Fibroblast of skin of abdomen (primary cell): ENCODE data around the gene DOCK2.
A peak's percentile ranks its signal among the peaks of the same experiment; 100 is the strongest.
"Not testable (repeated sequence)": the region's sequence is repeated elsewhere in the genome, so short reads cannot be mapped to it uniquely, and the experiment has no call there.

Experiments used
- DNase-seq: peaks from one replicate; pipeline ENCODE4 v3.0.0-alpha.2; 2013

The DOCK2 gene

GRCh38 chr5:169817031-169817430 lies 180.0 kb downstream of the DOCK2 start:
- DNase-seq, result no peak

DNA sequence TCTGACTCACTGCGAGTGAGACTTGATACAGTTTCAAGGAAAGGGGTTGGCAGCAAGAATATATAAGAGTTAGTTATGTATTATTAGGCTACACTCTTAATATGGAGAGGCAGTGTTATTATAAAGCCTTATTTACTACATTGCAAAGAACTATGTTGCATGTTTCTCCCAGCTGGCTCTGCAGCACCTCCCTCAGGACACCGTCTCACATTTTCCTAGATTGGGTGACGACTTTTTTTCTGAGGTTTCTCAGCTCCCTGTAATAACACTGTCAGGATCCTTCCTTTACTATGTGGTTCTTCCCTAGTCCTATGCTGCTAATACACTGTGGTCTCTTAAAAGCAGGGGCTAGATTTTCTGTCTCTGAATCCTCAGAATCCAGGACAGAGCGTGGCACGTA lies 189.5 kb downstream of the DOCK2 start:
- no peak for DNase-seq

- DNase-seq, result no peak
Observed at GRCh38 chr5:169827769-169828168, 190.7 kb downstream of the DOCK2 start.

DNA sequence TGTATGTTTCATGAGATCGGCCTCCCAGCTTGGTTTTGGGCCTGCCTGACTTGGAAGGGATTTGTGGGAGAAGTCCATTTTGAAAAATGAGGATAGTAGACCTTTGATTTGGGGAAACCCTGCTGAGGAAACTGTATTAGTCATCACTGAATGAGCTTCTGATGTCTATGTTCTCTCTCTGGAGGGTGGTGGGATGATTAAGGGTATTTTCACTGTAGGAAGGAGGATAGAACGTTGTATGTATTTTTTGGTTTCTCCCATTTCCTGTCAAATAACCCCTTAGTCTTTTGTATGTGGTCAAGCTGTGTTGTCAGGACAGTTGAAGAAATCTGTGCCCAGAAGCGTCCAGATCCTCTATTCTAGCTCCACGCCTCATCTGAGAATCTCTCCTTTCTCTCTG lies 191.3 kb downstream of the DOCK2 start:
- no peak for DNase-seq

GRCh38 chr5:169831331-169831730 lies 194.3 kb downstream of the DOCK2 start:
- peak; percentile 11 for DNase-seq

GRCh38 chr5:169832304-169832703 lies 195.2 kb downstream of the DOCK2 start:
- no peak for DNase-seq

- DNase-seq, result no peak
Observed at GRCh38 chr5:169832845-169833244, 195.8 kb downstream of the DOCK2 start.

DNA sequence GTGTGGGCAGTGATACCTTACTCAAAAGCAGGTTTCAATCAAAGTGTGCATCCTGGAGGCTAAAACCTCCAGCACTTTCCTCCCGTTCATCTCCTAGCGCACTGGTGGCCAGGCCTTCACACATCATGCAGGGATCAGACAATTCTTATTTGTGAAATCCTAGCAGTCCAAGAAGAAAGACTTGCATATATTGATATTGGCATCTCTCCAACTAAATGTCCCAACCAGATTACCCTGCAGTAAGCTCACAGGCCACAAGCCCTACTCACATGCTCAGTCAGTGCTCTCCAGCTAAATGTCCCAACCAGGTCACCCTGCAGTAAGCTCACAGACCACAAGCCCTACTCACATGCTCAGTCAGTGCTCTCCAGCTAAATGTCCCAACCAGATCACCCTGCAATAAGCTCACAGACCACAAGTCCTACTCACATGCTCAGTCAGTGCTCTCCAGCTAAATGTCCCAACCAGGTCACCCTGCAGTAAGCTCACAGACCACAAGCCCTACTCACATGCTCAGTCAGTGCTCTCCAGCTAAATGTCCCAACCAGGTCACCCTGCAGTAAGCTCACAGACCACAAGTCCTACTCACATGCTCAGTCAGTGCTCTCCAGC lies 196.7 kb downstream of the DOCK2 start:
- not testable (repeated sequence) for DNase-seq

DNA sequence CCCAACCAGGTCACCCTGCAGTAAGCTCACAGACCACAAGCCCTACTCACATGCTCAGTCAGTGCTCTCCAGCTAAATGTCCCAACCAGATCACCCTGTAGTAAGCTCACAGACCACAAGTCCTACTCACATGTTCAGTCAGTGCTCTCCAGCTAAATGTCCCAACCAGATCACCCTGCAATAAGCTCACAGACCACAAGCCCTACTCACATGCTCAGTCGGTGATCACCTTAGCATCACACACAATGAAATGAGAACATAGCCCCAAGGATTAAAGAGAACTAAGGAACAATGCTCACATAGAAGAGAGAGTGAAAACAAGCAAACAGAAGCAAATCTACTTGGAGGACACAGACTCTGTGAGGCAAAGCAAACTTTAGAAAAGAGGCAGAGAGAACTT lies 197.5 kb downstream of the DOCK2 start:
- not testable (repeated sequence) for DNase-seq

GRCh38 chr5:169836835-169837536 lies 199.9 kb downstream of the DOCK2 start:
- no peak for DNase-seq

DNA sequence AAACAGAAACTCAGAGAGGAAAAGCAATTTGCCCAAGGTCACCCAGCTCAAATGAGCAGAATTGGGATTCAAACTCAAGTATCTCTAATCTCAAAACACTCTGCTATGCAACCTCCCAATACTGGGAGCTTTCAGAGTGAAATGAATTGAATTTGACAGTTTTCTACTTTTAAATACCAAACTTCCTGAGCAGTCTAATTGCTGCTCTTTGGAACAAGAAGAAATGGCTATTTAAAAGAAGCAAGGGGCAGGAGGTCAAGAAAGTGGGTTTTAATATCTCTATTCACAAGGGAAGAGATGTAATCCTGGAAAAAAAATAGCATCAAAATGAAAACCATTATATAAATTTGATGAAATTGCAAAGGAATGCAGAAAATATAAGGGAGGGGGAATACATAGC lies 200.6 kb downstream of the DOCK2 start:
- peak; percentile 4 for DNase-seq

DNA sequence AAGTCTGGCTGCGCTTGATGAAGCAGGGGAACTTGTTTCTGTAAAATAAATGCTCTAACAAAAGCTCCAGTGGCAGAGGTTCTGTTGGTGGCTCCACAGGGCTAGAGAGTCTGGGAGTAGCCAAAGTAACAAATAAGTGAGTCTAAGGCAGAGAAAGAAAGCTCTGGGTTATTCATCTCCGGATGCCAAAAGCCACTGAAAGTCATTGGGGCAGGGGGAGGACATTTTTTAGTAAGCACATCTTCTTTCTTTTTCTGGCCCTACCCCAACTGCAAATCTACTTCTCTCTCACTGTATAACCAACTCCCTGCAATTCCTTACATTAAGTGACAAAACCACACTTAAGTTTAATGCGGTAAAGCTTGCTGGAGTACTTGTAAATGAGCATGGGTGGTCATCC lies 201.6 kb downstream of the DOCK2 start:
- DNase-seq, result no peak

DNA sequence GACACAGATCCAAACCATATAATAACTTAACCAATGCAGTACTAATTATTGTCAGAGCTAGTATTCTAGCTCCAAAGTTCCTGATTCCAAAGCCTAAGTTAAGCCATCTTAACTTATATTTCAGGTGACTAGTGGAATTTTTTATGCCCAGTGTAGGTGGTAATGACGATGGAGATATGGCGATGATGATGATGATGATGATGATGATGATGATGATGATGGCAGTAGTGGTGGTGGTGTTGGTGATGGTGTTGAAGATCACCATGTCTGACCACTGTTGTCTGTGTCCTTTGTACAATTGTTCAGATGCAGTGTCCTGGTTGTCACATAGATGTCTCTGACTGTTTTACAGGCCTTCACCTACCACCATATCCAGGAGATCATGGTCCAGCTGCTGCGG lies 203.3 kb downstream of the DOCK2 start:
- DNase-seq, result no peak

GRCh38 chr5:169842699-169843098 lies 205.6 kb downstream of the DOCK2 start:
- DNase-seq, result no peak

GRCh38 chr5:169847519-169847918 lies 210.4 kb downstream of the DOCK2 start:
- DNase-seq, result no peak

DNA sequence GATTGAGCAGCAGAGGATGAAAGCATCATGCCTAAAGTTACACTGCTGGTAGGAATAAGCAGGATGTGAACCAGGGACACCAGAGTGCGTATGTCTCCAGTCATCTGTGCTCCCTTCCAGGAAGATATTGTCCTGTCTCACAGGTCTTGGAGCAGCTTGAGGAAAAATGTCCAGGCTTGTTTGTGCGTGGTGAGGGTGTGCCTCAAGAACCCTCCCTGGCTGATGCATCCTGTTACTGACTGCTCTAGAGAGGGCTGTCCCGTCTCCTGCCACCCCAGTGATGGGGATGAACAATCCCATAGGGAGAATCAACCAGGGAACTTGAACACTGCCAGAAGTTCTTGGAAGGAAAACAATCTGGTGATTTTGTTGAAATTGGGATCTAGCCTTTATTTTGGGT lies 211.2 kb downstream of the DOCK2 start:
- DNase-seq, result no peak

- no peak for DNase-seq
Observed at GRCh38 chr5:169848792-169849191, 211.7 kb downstream of the DOCK2 start.

DNA sequence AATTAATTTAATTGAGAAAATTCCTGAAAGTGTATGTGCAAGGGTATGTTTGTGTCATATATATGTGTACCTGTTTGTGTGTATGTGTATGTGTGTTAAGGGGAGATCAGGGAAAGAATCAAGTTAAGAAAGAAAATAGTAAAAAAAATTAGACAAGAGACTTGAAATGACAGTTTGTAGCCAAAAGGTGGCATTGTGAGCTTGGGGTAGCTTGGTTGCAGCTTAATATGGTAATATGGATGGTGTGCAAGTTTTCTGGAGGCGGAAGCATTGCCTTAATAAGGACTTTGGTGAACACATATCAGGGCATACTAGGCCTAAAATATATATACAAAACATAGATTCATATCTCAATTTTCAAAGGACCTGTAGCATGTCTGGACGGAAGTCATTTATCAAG lies 213.3 kb downstream of the DOCK2 start:
- no peak for DNase-seq

GRCh38 chr5:169851321-169851850 lies 214.3 kb downstream of the DOCK2 start:
- no peak for DNase-seq

DNA sequence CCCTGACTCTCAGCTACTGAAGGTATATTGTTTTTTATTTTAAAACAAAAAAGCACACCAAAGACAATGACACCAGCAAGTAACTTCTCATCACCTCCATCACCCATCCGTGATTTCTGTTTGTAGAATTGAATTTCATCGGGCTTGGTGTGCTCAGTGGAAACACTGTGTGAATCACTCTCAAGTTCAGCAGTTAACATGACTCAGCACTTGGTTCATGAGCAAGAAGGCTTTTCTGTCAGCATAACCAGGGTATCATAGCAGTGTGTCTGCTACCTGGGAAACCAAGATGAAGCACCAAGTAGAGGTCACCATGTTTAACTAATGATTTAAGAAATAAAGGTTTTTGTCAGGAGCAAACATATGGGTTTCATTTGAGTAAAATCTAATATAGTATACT lies 219.5 kb downstream of the DOCK2 start:
- DNase-seq, result peak; percentile 89

GRCh38 chr5:169860585-169860984 lies 223.5 kb downstream of the DOCK2 start:
- DNase-seq, result no peak

- DNase-seq, result no peak
Observed at GRCh38 chr5:169861433-169861832, 224.4 kb downstream of the DOCK2 start.

GRCh38 chr5:169861934-169862333 lies 224.9 kb downstream of the DOCK2 start:
- peak; percentile 78 for DNase-seq

- peak; percentile 54 for DNase-seq
Observed at GRCh38 chr5:169862391-169862811, 225.3 kb downstream of the DOCK2 start.
